GM21528 (cell line): Measurements from ENCODE around the gene C1QB.

Source experiments
- ATAC-seq: cut with Tn5 transposase; IDR thresholded peaks from one replicate; pipeline ENCODE4 v1.9.1; 2021; ENCODE audit warnings: mild to moderate bottlenecking, moderate library complexity; ENCODE audit not compliant: unreplicated experiment, low FRiP score

The C1QB gene

GRCh38 chr1:22633697-22634463 lies 19.2 kb upstream of the C1QB start:
- ATAC-seq, result no peak

GRCh38 chr1:22635436-22635835 lies 17.6 kb upstream of the C1QB start:
- ATAC-seq, result no peak

GRCh38 chr1:22636353-22636752 lies 16.7 kb upstream of the C1QB start, which contains the start of gene C1QA:
C1QA (plus strand) TSS chr1:22636628; CDS start chr1:22637617, 989 bp downstream.
- ATAC-seq, result no peak

- no peak for ATAC-seq
Measured at GRCh38 chr1:22636927-22637326, 16.1 kb upstream of the C1QB start.

- ATAC-seq, result no peak
Measured at GRCh38 chr1:22637907-22638445, 15.1 kb upstream of the C1QB start.

GRCh38 chr1:22638476-22639234 lies 14.4 kb upstream of the C1QB start:
- ATAC-seq, result no peak

GRCh38 chr1:22639286-22639685 lies 13.8 kb upstream of the C1QB start:
- ATAC-seq, result no peak

- no peak for ATAC-seq
Measured at GRCh38 chr1:22641247-22641646, 11.8 kb upstream of the C1QB start.

- no peak for ATAC-seq
Measured at GRCh38 chr1:22641906-22642636, 11.0 kb upstream of the C1QB start.

- no peak for ATAC-seq
Measured at GRCh38 chr1:22643381-22643780, 9.7 kb upstream of the C1QB start, which contains the start of gene C1QC. C1QC (plus strand) TSS chr1:22643633; CDS start chr1:22644024, 391 bp downstream.

- ATAC-seq, result no peak
Measured at GRCh38 chr1:22643928-22644327, 9.1 kb upstream of the C1QB start.

GRCh38 chr1:22645931-22646330 lies 7.1 kb upstream of the C1QB start:
- ATAC-seq, result no peak

GRCh38 chr1:22646384-22646783 lies 6.7 kb upstream of the C1QB start:
- no peak for ATAC-seq

- ATAC-seq, result no peak
Measured at GRCh38 chr1:22650089-22650693, 2.8 kb upstream of the C1QB start.

GRCh38 chr1:22651941-22652856 lies 837 bp upstream of the C1QB start:
- ATAC-seq, result no peak

- ATAC-seq, result no peak
Measured at GRCh38 chr1:22654692-22655091, 1.7 kb downstream of the C1QB start.

- ATAC-seq, result no peak
Measured at GRCh38 chr1:22658385-22659163, 5.5 kb downstream of the C1QB start.

GRCh38 chr1:22660716-22661241 lies 7.7 kb downstream of the C1QB start:
- no peak for ATAC-seq
